GM08714 (cell line): Measurements from ENCODE around the gene KLHL3.

Source experiments
- H3K4me3 ChIP-seq: fragments of 200-500 bp; sonication (Bioruptor generic); 2 replicates; pipeline ENCODE4 v1.5.1; 2014; ENCODE audit warnings: mild to moderate bottlenecking, low read length, inconsistent platforms
- ZNF274 ChIP-seq: IDR thresholded peaks from 2 replicates; pipeline ENCODE4 v1.6.1; 2012; ENCODE audit warnings: mild to moderate bottlenecking, low read depth, low read length

The KLHL3 gene

GRCh38 chr5:137599457-137599856, 136.4 kb downstream of the KLHL3 start:
- TF ChIP-seq ZNF274 = no peak
- H3K4me3 ChIP-seq = no peak overlapping the region

- no peak overlapping the region for H3K4me3 ChIP-seq
- no peak for TF ChIP-seq ZNF274
These were observed 137.5 kb downstream of the KLHL3 start for GRCh38 chr5:137598399-137598798.

DNA sequence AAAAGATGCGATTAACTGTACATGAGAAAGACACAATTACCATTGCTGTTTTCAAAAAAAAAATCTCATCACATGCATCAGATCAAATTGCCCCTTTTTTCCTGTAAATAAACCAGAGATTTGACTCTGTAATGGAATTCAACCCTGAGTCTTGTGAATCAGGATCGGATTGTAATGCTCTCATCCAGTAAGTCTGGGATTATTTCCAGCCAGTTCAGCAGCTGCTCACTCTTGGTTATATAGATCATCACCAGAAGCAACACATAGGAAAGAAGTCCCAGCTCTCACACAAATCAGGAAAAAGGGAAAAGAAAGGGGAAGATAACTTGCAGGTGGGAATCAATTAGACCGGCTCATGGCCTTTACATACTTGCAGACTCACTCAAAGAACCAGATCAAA, 138.9 kb downstream of the KLHL3 start:
- H3K4me3 ChIP-seq = no peak overlapping the region
- TF ChIP-seq ZNF274 = no peak

- no peak for TF ChIP-seq ZNF274
These were observed 140.4 kb downstream of the KLHL3 start for GRCh38 chr5:137595396-137596079.

DNA sequence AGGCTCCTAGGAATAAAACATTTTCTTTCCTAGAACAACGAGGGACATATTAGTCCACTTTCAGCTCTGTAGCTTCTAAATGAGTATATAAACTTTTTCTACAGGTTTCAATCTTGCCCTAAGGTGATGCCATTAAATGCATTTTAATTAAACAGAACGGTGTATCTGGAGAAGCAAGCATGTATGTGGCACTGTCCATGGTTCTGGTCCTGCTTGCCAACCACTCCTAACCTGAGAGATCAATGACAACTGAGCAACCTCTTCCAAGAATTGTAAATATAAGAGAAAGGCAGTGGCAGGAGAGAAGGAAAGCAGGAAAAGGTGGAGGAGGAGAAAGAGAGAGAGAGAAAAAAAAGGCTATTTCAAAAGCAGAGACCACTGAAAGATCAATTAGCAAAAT, 141.2 kb downstream of the KLHL3 start:
- no peak for TF ChIP-seq ZNF274
- H3K4me3 ChIP-seq = no peak overlapping the region

More at GRCh38 chr5:137595396-137596079, 140.4 kb downstream of the KLHL3 start:
- no peak overlapping the region for H3K4me3 ChIP-seq

- no peak for TF ChIP-seq ZNF274
- no peak overlapping the region for H3K4me3 ChIP-seq
These were observed 143.6 kb downstream of the KLHL3 start for GRCh38 chr5:137592317-137592716.

- no peak overlapping the region for H3K4me3 ChIP-seq
- TF ChIP-seq ZNF274 = no peak
These were observed 146.7 kb downstream of the KLHL3 start for GRCh38 chr5:137589185-137589584.

DNA sequence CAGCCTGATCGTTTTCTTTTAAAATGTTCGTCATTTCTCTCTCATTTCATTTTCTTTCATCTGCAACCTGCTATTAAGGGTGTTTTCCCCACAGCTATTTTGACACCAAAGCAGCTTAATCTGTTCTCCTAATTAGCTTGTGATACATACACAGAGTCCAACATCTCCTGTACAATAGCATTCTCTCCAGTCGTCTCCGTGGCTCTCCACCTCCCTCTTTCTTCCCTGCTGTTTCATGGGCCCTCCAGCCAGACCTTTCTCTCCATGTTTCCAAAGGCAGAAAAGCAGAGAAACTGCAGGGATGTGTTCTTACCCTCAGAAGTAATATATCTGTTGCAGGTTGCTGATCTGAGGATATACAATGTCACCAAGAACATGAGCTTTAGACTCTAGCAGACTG, 148.0 kb downstream of the KLHL3 start:
- H3K4me3 ChIP-seq = no peak overlapping the region
- no peak for TF ChIP-seq ZNF274

GRCh38 chr5:137584262-137584661, 151.6 kb downstream of the KLHL3 start:
- H3K4me3 ChIP-seq = no peak overlapping the region
- no peak for TF ChIP-seq ZNF274

- no peak overlapping the region for H3K4me3 ChIP-seq
- TF ChIP-seq ZNF274 = no peak
These were observed 152.8 kb downstream of the KLHL3 start for GRCh38 chr5:137583129-137583528.

GRCh38 chr5:137582218-137582617, 153.7 kb downstream of the KLHL3 start:
- no peak overlapping the region for H3K4me3 ChIP-seq
- TF ChIP-seq ZNF274 = no peak

GRCh38 chr5:137581776-137582175, 154.1 kb downstream of the KLHL3 start:
- no peak overlapping the region for H3K4me3 ChIP-seq
- TF ChIP-seq ZNF274 = no peak

- no peak overlapping the region for H3K4me3 ChIP-seq
- TF ChIP-seq ZNF274 = no peak
These were observed 155.9 kb downstream of the KLHL3 start for GRCh38 chr5:137580030-137580429.

DNA sequence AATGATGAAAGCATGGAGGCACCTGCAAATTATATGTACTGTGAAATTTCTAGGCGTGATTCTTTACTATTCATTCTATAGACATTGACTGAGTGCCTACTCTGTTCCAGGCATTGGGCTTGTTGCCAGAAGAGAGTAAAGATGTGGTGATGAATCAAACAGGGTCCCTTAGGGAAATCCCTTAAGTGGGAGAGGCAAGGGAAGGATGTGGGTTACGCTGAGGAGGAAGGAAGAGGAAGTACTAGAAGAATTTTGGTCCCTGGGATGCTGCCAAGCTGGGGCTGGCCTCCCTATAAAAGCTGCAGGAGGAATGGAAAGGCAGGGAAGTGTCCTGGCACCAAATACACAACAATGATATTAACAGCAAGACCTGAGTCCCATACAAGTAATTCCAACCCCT, 160.0 kb downstream of the KLHL3 start:
- H3K4me3 ChIP-seq = no peak overlapping the region
- no peak for TF ChIP-seq ZNF274

- H3K4me3 ChIP-seq = no peak overlapping the region
- TF ChIP-seq ZNF274 = no peak
These were observed 160.7 kb downstream of the KLHL3 start for GRCh38 chr5:137575211-137575610.

GRCh38 chr5:137573376-137573775, 162.5 kb downstream of the KLHL3 start:
- H3K4me3 ChIP-seq = no peak overlapping the region
- no peak for TF ChIP-seq ZNF274
